ENCODE data around the gene CCDC68. TPM values are rescaled to one million over a fixed set of nuclear protein-coding genes. Genes with fewer than 3 reads are reported as not detected.

CCDC68 gene
- total RNA-seq, 2 experiments from 2014 or later, result not detected

Other genes with a start within 250 kb of the CCDC68 start
- gene RAB27B, start 131.0 kb downstream of the CCDC68 start, total RNA-seq, result under 1 TPM; 0.19 to 0.42 TPM

Measured in activated CD8-positive, alpha-beta memory T cell treated with anti-CD3 and anti-CD28 coated beads for 36 hours (primary cell).